Measurements from ENCODE around the gene BAZ2A. TPM values are rescaled to one million over a fixed set of nuclear protein-coding genes. Genes with fewer than 3 reads are reported as not detected.

The BAZ2A gene
- polyA plus RNA-seq, 1 of the 3 experiments (the other 2 are of a cell fraction), result 32.4 TPM

GRCh38 chr12:56600753-56601152, 29.4 kb downstream of the BAZ2A start:
- Histone ChIP-seq H3K4me2 (no peak overlapping the region), H3K4me1 (ENCODE audit: control insufficient read depth in 1 of 2, insufficient read depth in 2 of 2, low read depth in 1 of 2, low read length in 1 of 2) (no peaks in the 10 kb centered on the region), H3K36me3 (replicated peaks in 1 of 2; ENCODE audit: control insufficient read depth in 1 of 2, insufficient read depth in 2 of 2, low read length in 1 of 2) (peaks cover 37 to 90% of the 10 kb centered on the region in 2 experiments), H3K27ac (ENCODE audit: low read depth in 2 of 2, low read length in 1 of 2) (no peak overlapping the region), H3F3A (replicated peaks; ENCODE audit: insufficient read depth) (peaks cover 23% of the 10 kb centered on the region), H2AFZ (ENCODE audit: low read depth) (no peak overlapping the region), H3K9ac (no peak overlapping the region), H3K9me3 (no peaks in the 10 kb centered on the region), H3K4me3 (ENCODE audit: low read depth in 2 of 2, low read length in 1 of 2) (no peak overlapping the region), H3K27me3 (ENCODE audit: insufficient read depth) (no peaks in the 10 kb centered on the region), H3K9me2 (no peaks in the 10 kb centered on the region), H3K79me2 (ENCODE audit: insufficient read depth) (no peaks in the 10 kb centered on the region), H4K20me1 (ENCODE audit: insufficient read depth) (no peaks in the 10 kb centered on the region)
- DNase-seq, result no peak
- WGBS (ENCODE audit: low lambda C conversion rate), result 86% methylated on average over 6 of the region's 6 CpGs
- CTCF ChIA-PET, result interaction anchor here (0.7 to 4.3 kb wide), 4 partner anchors 10 to 87 kb away, joined by 3 to 34 read pairs (median 16); no protein-coding TSS in a partner anchor
- TF ChIP-seq CTCF (IDR thresholded peaks at IDR 0.05), result no peak
- no peak for TF ChIP-seq REST (IDR thresholded peaks at IDR 0.05; ENCODE audit: low read depth, low read length)
- TF ChIP-seq, protein P1, sequence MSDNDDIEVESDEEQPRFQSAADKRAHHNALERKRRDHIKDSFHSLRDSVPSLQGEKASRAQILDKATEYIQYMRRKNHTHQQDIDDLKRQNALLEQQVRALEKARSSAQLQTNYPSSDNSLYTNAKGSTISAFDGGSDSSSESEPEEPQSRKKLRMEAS (IDR thresholded peaks at IDR 0.05; ENCODE audit: low read depth), result no peak
- no peak for TF ChIP-seq USF1 (IDR thresholded peaks at IDR 0.05; ENCODE audit: borderline replicate concordance, low read depth)
- no peak for TF ChIP-seq SMC3 (IDR thresholded peaks at IDR 0.05; ENCODE audit: low read depth, low read length)
- no peak for TF ChIP-seq RXRA (IDR thresholded peaks at IDR 0.05; ENCODE audit: borderline replicate concordance, low read depth)
- no peak for TF ChIP-seq CHD2 (IDR thresholded peaks at IDR 0.05; ENCODE audit: low read length, partially characterized antibody)
- TF ChIP-seq JUND (IDR thresholded peaks at IDR 0.05), result no peak
- no peak for TF ChIP-seq SIN3A (IDR thresholded peaks at IDR 0.05; ENCODE audit: borderline replicate concordance, low read depth, low read length)
- TF ChIP-seq GATA2 (CRISPR knock-in tag; IDR thresholded peaks at IDR 0.05), result no peak
- TF ChIP-seq, protein P2, sequence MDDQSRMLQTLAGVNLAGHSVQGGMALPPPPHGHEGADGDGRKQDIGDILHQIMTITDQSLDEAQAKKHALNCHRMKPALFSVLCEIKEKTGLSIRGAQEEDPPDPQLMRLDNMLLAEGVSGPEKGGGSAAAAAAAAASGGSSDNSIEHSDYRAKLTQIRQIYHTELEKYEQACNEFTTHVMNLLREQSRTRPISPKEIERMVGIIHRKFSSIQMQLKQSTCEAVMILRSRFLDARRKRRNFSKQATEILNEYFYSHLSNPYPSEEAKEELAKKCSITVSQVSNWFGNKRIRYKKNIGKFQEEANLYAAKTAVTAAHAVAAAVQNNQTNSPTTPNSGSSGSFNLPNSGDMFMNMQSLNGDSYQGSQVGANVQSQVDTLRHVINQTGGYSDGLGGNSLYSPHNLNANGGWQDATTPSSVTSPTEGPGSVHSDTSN (IDR thresholded peaks at IDR 0.05), result no peak
- no peak for TF ChIP-seq RCOR1 (IDR thresholded peaks at IDR 0.05; ENCODE audit: low read length)
- TF ChIP-seq POLR2AphosphoS5 (IDR thresholded peaks at IDR 0.05; ENCODE audit: low read depth, low read length), result no peak
- TF ChIP-seq NFIC (IDR thresholded peaks at IDR 0.05; ENCODE audit: borderline replicate concordance), result no peak
- TF ChIP-seq EP300 (IDR thresholded peaks at IDR 0.05; ENCODE audit: borderline replicate concordance in 1 of 2, low read depth in 1 of 2, low read length in 1 of 2), result no peak
- no peak for TF ChIP-seq YY1 (IDR thresholded peaks at IDR 0.05; ENCODE audit: low read depth)
- no peak for TF ChIP-seq ZBTB33 (IDR thresholded peaks at IDR 0.05; ENCODE audit: borderline replicate concordance, low read depth)
- no peak for TF ChIP-seq RFX5 (IDR thresholded peaks at IDR 0.05; ENCODE audit: low read length)
- no peak for TF ChIP-seq TCF12 (IDR thresholded peaks at IDR 0.05)
- POLR2A ChIA-PET, result interaction anchor here (0.7 kb wide), 1 partner anchor 217 kb away, joined by 6 read pairs; no protein-coding TSS in a partner anchor
